ENCODE results near the gene DMP1.

GRCh38 chr4:87644286-87644685 lies 5.8 kb upstream of the DMP1 start:
- TF ChIP-seq POLR2A (IDR thresholded peaks at IDR 0.05) (no peak), CTCF (IDR thresholded peaks at IDR 0.05) (no peak)
